Pancreas (tissue), 10 donors: ENCODE measurements around the gene EIF4ENIF1. TPM values are rescaled to one million over a fixed set of nuclear protein-coding genes. Genes with fewer than 3 reads are reported as not detected.

ENCODE experiments used
- ATAC-seq, 4 donors: fragments of 200-7000 bp; cut with Tn5 transposase; one replicate each; pipeline versions ENCODE4 v1.8.0 to v1.9.1; 2020; ENCODE audit warnings: mild to moderate bottlenecking in 4 of 4, moderate library complexity in 4 of 4
- DNase-seq, 6 donors: peaks; one replicate each; pipeline ENCODE4 v3.0.0-alpha.2; 2020
- FAIRE-seq: peaks from 2 replicates; lab custom pipeline; 2012; peaks lifted over from hg19 to GRCh38; lab: Jason Lieb, UNC
- H3K27ac ChIP-seq, 4 donors: fragments of 200-600 bp; sonication (generic); 1 replicate in 3 of 4; 2 replicates in 1 of 4; pipeline versions ENCODE4 v1.5.0 to v1.8.0; 2020
- H3K27me3 ChIP-seq, 4 donors: fragments of 200-600 bp; one replicate each; pipeline ENCODE4 v1.8.0; 2021
- H3K36me3 ChIP-seq, 3 donors: fragments of 200-600 bp; sonication (generic) in 1 of 3; one replicate each; pipeline versions ENCODE4 v1.5.0 to v1.8.0; 2020 to 2021
- H3K4me1 ChIP-seq, 3 donors: fragments of 200-600 bp; one replicate each; pipeline ENCODE4 v1.8.0; 2021
- H3K4me3 ChIP-seq, 4 donors: fragments of 200-600 bp; sonication (generic) in 2 of 4; one replicate each; pipeline versions ENCODE4 v1.5.0 to v1.8.0; 2020 to 2021
- H3K9me3 ChIP-seq, 4 donors: fragments of 200-600 bp; one replicate each; pipeline ENCODE4 v1.8.0; 2021
- CTCF ChIP-seq, 4 donors: fragments of 200-600 bp; sonication (generic) in 3 of 4; IDR thresholded peaks; one replicate each; pipeline versions ENCODE4 v1.5.0 to v1.8.0; 2021; ENCODE audit warnings: antibody characterized with exemption in 4 of 4
- WGBS, 2 donors: extraction: QIAGEN DNeasy Blood & Tissue Kit; methylation state at CpG; one replicate each; pipeline ENCODE4 v1.1.7; 2013; 5-methylcytosine and 5-hydroxymethylcytosine counted together
- intact Hi-C, 3 donors: fragments of 100-400 bp; cut with DNase I; formaldehyde crosslinking; loops; one replicate each; pipeline versions ENCODE4 v1.11.1 to v1.14.2; 2022
- polyA plus RNA-seq, 2 donors: library from polyadenylated mRNA; stranded (reverse); fragments of 200-250 nt; gene quantifications; one replicate each; pipeline ENCODE4 v1.2.3, GENCODE V29; 2013
- total RNA-seq, 6 donors: library from RNA; stranded (reverse); fragmentation: NEBNext Ultra II Directional in 4 of 6; extraction: Animal tissue kit (Norgen Biotek cat#: 25700) in 4 of 6; gene quantifications; one replicate each; pipeline versions ENCODE4 v1.2.1 to v1.2.4, GENCODE V29; 2021 to 2023
- donor health status: healthy with polysubstance abuse.
- donor health status: DM: no; HTN: no; CAD: no; lungs with moderate emphysema.
- donor health status: DM: no; HTN: no; CAD: no.
- donor health status: control.
- donor health status: control.
- donor health status: Bipolar disorder and iron deficiency.
- donor health status: DM: yes; HTN: yes; CAD: no.
- donor health status: DM: no; HTN: no; CAD: no.
- donor health status: DM: no; HTN: no; CAD: no.
- donor health status: DM: yes; HTN: yes; CAD: no.

The EIF4ENIF1 gene
- total and polyA plus RNA-seq, 8 donors = 6.9 to 15.3 (median 9.8) TPM

DNA sequence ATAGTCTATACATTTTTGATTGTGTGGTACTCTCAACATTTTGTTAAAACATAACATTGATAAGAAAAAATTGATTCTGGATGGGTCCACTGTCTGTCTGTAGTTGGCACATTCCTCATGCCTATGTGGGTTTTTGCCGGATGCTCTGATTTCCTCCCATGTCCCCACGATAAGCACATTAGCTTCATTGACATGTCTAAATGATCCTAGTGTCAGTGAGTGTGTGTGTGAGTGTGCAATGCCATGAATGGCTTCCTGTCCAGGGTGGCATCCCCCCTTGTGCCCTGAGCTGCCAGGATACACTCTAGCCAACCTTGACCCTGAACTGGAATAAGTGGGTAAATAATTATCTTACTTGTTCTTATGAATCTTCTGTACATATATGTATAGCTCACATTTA, 12.1 kb upstream of the EIF4ENIF1 start:
- H3K27me3 ChIP-seq = no peaks in the 10 kb centered on the region
- no peaks in the 10 kb centered on the region for H3K9me3 ChIP-seq
- intact Hi-C loops = no loop called here
- FAIRE-seq (no peak), ATAC-seq (no peak), DNase-seq (no peak)
- no peaks in the 10 kb centered on the region for H3K36me3 ChIP-seq
- H3K27ac ChIP-seq = no peak overlapping the region
- 77 to 86% methylated on average over 2 of the region's 2 CpGs for WGBS, 2 donors
- H3K4me3 ChIP-seq = no peak overlapping the region
- no peak for TF ChIP-seq CTCF (IDR thresholded peaks at IDR 0.05)
- no peaks in the 10 kb centered on the region for H3K4me1 ChIP-seq

DNA sequence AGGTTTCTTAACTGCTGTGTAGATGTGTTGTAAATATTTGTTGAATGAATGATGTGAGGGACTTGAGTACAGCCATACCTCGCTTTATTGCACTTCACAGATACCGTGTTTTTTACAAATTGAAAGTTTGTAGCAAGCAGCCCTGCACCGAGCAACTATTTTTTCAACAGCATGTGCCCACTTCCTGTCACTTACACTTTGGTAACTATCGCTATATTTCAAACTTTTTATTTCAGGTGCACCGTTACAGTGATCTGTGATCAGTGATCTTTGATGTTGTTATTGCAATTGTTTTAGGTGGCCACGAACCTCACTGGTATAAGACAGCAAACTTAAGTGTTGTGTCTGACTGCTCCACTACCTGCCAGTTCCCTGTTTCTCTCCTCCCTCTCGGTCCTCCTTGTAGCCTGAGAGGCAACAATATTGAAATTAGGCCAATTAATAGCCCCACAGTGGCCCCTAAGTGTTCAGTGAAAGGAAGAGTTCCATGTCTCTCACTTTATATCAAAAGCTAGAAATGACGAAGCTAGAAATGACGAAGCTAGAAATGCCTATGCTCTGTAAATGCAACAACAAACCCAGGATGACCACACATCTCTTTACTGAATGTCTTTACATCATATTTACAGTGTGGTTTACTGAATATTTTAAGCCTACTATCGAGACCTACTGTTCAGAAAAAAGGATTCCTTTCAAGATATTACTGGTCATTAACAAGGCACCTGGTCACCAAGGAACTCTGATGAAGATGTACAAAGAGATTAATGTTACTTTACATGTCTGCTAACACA, 7.7 kb upstream of the EIF4ENIF1 start:
- TF ChIP-seq CTCF (IDR thresholded peaks at IDR 0.05) = no peak
- DNase-seq = no peak
- Histone ChIP-seq H3K9me3 (no peaks in the 10 kb centered on the region), H3K36me3 (no peaks in the 10 kb centered on the region), H3K4me3 (peak overlapping the region; percentile 48 to 94 (median 72)), H3K27ac (peak overlapping the region in 2 of 4 donors; percentile 64 to 71), H3K27me3 (no peaks in the 10 kb centered on the region), H3K4me1 (peaks cover 0 to 5% (median 0%) of the 10 kb centered on the region in 3 donors)
- no peak for ATAC-seq
- intact Hi-C loops = no loop called here
- no peak for FAIRE-seq
- WGBS, 2 donors = 70 to 81% methylated on average over 10 of the region's 10 CpGs

DNA sequence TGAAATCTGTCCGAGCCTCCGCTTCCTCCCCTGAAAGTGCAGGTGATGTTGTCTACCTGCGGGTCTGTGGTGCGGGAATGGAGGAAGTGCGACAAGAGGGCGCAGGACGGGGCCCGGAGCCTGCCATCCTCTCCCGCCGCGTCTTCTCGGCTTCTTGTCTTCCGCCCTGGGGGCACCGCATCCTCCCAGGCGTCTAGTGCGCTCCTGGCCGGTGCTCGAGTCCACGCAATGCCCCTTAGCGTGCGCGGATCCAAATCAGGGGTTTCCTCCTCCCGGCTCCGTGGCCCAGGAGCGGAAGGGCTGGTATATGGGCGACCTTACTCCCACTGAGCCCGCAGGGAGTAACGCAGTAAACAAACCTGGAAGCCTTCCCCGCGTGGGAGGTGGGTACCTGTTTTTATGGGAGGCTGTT, 7.1 kb upstream of the EIF4ENIF1 start:
- H3K36me3 ChIP-seq = no peaks in the 10 kb centered on the region
- FAIRE-seq = no peak
- peak overlapping the region; percentile 48 to 94 (median 72) for H3K4me3 ChIP-seq
- H3K4me1 ChIP-seq = peaks cover 0 to 5% (median 0%) of the 10 kb centered on the region in 3 donors
- no peaks in the 10 kb centered on the region for H3K27me3 ChIP-seq
- 0 to 1% methylated on average over 29 to 30 of the region's 30 CpGs for WGBS, 2 donors
- ATAC-seq = peak; percentile 14 to 46 (median 38)
- no peaks in the 10 kb centered on the region for H3K9me3 ChIP-seq
- intact Hi-C loops = no loop called here
- peak in 2 of 6 donors; percentile 32 to 63 for DNase-seq
- TF ChIP-seq CTCF (IDR thresholded peaks at IDR 0.05) = no peak
- peak overlapping the region; percentile 44 to 71 (median 64) for H3K27ac ChIP-seq

GRCh38 chr22:31496007-31496734, 6.5 kb upstream of the EIF4ENIF1 start, which contains the start of gene SFI1:
TSS of gene SFI1 (plus strand) at chr22:31496536. CDS start at chr22:31508285, 11,749 bp downstream.
- FAIRE-seq (no peak), DNase-seq (peak; percentile 86 to 95 (median 90)), ATAC-seq (peak; percentile 95 to 99 (median 96))
- TF ChIP-seq CTCF (IDR thresholded peaks at IDR 0.05) = peak in 1 of 4 donors; percentile 7
- Histone ChIP-seq H3K4me1 (peaks cover 0 to 5% (median 0%) of the 10 kb centered on the region in 3 donors), H3K27ac (peak within 1 kb of the TSS; percentile 44 to 71 (median 64)), H3K9me3 (no peaks in the 10 kb centered on the region), H3K4me3 (peak within 1 kb of the TSS; percentile 48 to 94 (median 72)), H3K36me3 (no peaks in the 10 kb centered on the region), H3K27me3 (no peaks in the 10 kb centered on the region)
- WGBS, 2 donors = 0 to 1% methylated on average over 67 to 70 of the region's 70 CpGs
- intact Hi-C loops = no loop called here
